WERI-Rb-1 (cell line): ENCODE results near the gene PRKCA.

Source experiments
- DNase-seq: peaks from one replicate; pipeline ENCODE4 v3.0.0-alpha.2; 2020
- H3K27ac ChIP-seq: fragments of 250-450 bp; sonication (Bioruptor Pico); 2 replicates; pipeline ENCODE4 v1.5.1; 2020; ENCODE audit warnings: mild to moderate bottlenecking, moderate library complexity
- H3K27me3 ChIP-seq: fragments of 250-450 bp; sonication (Bioruptor Pico); 2 replicates; pipeline ENCODE4 v1.5.1; 2021; ENCODE audit warnings: mild to moderate bottlenecking, low read depth, moderate library complexity; ENCODE audit not compliant: insufficient read depth, severe bottlenecking
- H3K36me3 ChIP-seq: fragments of 250-450 bp; sonication (Bioruptor Pico); 2 replicates; pipeline ENCODE4 v1.5.1; 2020; ENCODE audit warnings: mild to moderate bottlenecking, moderate library complexity
- H3K4me3 ChIP-seq: 2 replicates; pipeline ENCODE4 v1.5.1; 2011; ENCODE audit warnings: low read depth, mild to moderate bottlenecking, control low read depth, low read length
- H3K9me3 ChIP-seq: fragments of 250-450 bp; sonication (Bioruptor Pico); 2 replicates; pipeline ENCODE4 v1.5.1; 2021; ENCODE audit warnings: mild to moderate bottlenecking, moderate library complexity; ENCODE audit not compliant: severe bottlenecking
- TF ChIP-seq, protein P1 (sequence below): IDR thresholded peaks from 2 replicates; pipeline ENCODE4 v1.5.1; 2011; ENCODE audit warnings: low read depth, mild to moderate bottlenecking, control low read depth, inconsistent platforms, low read length

Gene PRKCA

DNA sequence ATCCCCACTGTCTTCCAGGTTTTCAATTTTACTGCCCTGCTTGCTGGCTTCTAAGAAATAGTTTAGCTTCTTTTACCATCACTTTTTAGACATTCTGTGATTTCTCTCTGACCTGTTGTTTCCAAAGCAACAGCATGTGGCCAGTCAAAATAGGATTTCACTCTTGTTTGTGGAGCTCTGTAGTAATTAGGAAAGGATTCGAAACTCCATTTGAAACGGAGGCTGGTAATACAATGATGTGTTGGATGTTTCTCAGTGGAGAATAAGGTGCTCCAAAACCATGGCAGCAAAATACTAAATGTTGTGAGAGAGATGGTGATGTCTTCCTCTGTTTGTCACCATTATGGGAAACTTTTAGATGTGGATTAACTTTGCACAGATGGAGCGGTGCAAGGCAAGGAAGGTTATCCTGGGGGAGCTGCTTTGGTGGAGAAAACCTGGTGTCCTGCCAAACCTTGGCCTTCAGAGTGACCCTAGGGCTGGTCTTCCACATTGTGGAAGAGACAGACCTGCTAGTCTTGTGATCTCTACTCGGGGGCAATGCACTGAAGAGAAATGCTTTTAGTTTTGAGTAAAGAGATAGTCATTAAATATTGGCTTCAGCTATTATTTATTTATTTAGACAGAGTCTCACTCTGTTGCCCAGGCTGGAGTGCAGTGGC is 79.4 kb downstream of the PRKCA start:
- Histone ChIP-seq H3K4me3 (no peak overlapping the region), H3K27ac (no peak overlapping the region), H3K27me3 (no peaks in the 10 kb centered on the region), H3K9me3 (no peaks in the 10 kb centered on the region), H3K36me3 (no peaks in the 10 kb centered on the region)
- TF ChIP-seq, protein P1, sequence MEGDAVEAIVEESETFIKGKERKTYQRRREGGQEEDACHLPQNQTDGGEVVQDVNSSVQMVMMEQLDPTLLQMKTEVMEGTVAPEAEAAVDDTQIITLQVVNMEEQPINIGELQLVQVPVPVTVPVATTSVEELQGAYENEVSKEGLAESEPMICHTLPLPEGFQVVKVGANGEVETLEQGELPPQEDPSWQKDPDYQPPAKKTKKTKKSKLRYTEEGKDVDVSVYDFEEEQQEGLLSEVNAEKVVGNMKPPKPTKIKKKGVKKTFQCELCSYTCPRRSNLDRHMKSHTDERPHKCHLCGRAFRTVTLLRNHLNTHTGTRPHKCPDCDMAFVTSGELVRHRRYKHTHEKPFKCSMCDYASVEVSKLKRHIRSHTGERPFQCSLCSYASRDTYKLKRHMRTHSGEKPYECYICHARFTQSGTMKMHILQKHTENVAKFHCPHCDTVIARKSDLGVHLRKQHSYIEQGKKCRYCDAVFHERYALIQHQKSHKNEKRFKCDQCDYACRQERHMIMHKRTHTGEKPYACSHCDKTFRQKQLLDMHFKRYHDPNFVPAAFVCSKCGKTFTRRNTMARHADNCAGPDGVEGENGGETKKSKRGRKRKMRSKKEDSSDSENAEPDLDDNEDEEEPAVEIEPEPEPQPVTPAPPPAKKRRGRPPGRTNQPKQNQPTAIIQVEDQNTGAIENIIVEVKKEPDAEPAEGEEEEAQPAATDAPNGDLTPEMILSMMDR: no peak
- no peak for DNase-seq

DNA sequence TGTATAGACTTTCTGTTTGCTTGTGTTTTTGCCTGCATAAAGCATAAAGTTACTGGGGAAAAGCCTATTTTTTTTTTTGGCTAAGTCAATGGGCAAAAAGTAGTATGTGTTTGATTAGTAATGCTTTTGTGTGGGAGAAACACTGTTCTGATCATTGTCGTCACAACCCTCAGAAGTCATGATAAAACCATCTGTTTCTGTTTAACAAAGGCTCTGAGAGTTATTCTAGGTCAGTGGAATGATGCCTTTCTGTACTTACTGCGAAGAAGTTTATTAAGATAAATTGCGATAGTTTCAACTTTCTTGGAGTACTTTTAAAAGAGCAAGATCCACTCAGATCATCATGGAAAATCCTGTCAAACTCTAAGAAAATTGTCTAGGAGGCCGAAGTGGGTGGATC is 80.9 kb downstream of the PRKCA start:
- DNase-seq: no peak
- Histone ChIP-seq H3K9me3 (no peaks in the 10 kb centered on the region), H3K36me3 (no peaks in the 10 kb centered on the region), H3K27me3 (no peaks in the 10 kb centered on the region), H3K4me3 (no peak overlapping the region), H3K27ac (no peak overlapping the region)
- TF ChIP-seq, protein P1: no peak

DNA sequence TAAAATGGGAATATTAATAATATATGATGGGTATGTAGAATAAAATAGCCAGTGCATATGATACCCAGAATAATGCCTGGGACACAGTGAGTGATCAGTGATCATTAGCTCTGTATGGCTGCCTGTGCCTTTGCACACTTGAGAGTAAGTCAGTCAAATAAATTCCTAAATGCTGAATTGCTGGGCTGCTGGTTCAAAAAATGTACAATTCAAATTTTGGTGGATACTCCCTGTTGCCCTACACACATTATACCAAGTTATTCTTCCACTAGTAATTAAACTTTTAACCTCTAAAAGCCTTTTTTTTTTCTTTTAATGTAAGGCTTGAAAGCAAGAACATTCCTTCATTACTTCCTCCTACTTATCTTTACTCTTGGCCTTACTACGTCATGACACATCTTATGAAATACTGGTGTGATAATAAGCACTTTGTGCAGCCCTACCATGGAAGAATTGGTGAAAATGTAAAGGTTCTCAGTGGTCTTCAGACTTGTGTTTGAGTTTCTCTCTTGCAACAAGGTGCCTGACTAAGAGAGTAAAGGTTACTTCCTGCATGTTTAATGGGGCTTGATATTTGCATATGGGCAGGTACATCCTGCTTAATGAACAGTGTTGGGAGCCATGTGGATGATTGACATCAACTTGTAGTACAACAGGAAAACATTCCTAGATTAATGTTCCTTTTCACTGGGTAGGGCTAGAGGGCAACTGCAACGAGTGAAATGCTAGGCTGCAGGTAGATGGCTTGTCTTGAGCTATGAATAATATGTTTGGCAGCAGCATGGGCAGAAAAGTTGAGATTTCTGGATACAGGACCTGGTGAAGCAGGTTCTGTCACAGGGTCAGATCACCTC is 84.3 kb downstream of the PRKCA start:
- H3K4me3 ChIP-seq: no peak overlapping the region
- no peak for DNase-seq
- no peaks in the 10 kb centered on the region for H3K36me3 ChIP-seq
- H3K27me3 ChIP-seq: no peaks in the 10 kb centered on the region
- TF ChIP-seq, protein P1: no peak
- no peak overlapping the region for H3K27ac ChIP-seq
- no peaks in the 10 kb centered on the region for H3K9me3 ChIP-seq

DNA sequence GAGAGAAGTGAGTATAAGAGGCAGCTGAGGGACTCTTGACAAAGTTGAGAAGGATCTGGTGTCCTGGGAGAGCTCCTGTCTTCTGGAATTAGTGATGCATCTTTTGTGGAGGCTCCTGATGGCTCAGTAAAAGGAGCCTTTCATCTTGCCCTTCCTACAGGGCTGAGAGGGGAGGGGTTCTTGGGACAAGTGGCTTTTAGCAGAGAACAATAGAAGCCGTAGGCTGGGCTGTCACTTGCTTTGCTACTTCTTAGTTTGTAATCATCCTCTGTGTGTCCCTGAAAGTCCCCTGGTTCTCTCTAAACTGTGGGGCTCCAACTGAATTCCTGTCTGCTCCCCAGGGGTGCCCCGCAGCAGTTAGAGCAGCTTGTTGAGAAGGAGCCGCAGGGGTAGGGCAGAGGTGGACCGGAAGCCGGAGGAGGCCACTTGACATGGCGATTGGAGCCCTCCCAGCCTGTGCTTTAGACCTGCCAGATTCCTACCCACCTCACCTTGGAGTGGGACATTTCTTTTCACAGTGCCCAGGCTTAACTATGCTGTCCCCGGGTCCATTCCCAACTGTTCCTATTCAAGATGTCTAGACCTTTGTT is 85.1 kb downstream of the PRKCA start:
- TF ChIP-seq, protein P1: no peak
- Histone ChIP-seq H3K27ac (no peak overlapping the region), H3K27me3 (no peaks in the 10 kb centered on the region), H3K36me3 (no peaks in the 10 kb centered on the region), H3K9me3 (no peaks in the 10 kb centered on the region), H3K4me3 (no peak overlapping the region)
- no peak for DNase-seq

DNA sequence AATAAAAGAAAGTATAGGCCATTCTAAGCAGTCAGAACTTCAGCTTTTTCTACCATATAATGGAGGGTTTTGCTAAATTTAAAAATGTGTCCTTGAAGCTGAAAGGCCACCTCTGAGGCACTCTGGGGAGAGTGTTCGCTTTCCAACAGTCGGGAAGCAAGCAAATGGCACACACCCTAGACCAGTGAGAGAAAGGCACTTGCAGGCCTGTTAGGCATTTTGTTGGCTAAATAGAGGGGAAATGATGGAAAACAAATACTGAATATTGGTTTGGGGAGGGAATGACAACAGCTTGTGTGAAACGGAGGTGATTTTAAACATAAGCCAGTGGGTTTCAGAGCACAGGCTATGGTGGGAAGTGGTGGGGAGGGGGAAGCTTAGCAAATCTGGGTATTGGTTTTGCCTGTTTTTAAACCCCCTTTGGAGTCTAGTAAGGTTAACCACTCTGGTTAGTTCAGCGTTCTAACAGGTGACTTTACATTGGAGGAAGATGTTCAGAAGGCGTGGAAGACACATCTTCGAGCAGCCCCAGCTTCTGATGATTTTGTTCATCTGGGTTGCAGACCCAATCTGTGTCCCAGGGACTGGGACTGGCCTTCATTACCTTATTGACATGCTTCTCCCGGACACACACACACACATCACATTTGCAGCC is 90.5 kb downstream of the PRKCA start:
- H3K4me3 ChIP-seq: no peak overlapping the region
- H3K27ac ChIP-seq: no peak overlapping the region
- H3K36me3 ChIP-seq: no peaks in the 10 kb centered on the region
- DNase-seq: no peak
- TF ChIP-seq, protein P1: no peak
- no peaks in the 10 kb centered on the region for H3K27me3 ChIP-seq
- H3K9me3 ChIP-seq: no peaks in the 10 kb centered on the region
